HG02678 (cell line): ENCODE measurements around the gene YTHDF2.
"Not testable (repeated sequence)": the region's sequence is repeated elsewhere in the genome, so short reads cannot be mapped to it uniquely, and the experiment has no call there.

Source experiments
- ATAC-seq: cut with Tn5 transposase; IDR thresholded peaks from one replicate; pipeline ENCODE4 v1.9.1; 2021; ENCODE audit warnings: mild to moderate bottlenecking, moderate library complexity; ENCODE audit not compliant: unreplicated experiment

YTHDF2 gene

DNA sequence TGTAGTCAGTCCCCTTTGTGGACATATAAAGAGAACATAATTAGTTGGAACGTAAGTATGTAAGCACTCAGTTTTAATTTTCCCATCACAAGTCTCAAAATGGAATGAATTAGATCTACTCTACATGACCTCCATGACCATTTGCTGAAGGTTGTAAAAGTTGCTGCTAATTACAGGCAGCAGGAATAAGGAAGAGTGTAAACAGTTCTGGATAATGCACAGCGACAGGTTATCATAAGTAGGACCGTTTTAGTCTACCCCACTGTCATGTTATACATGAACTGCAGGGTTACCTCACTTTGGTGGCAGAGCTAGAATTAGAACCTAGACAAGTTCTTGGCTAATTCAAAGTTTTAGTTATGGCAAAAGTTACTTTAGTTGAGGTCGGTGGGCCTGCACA, 21.7 kb downstream of the YTHDF2 start:
- ATAC-seq: no peak

DNA sequence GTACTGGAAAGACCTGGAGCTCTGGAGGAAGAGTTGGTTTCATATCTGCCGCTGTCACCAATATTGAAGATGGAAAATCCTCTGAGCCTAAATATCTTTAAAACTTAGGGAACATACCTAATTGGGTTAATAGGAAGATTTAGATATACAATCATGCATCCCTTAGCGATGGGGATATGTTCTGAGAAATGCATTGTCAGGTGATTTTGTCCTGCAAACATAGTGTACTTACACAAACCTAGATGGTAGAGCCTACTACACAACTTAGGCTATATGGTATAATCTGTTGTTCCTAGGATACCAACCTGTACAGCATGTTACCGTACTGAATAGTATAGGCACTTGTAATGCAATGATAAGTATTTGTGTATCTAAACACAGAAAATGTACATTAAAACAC, 22.5 kb downstream of the YTHDF2 start:
- no peak for ATAC-seq

DNA sequence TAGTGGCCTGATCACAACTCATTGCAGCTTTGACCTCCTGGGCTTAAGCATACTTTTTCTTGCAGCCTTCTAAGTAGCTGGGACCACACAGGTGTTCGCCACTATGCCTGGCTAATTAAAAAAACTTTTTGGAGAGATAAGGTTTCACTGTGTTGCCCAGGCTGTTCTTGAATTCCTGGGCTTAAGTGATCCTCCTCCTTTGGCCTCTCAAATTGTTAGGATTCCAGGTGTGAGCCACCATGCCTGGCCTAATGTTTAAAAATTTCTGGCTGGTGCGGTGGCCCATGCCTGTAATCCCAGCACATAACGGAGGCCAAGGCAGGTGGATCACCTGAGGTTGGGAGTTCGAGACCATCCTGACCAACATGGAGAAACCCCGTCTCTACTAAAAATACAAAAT, 24.4 kb downstream of the YTHDF2 start:
- no peak for ATAC-seq

DNA sequence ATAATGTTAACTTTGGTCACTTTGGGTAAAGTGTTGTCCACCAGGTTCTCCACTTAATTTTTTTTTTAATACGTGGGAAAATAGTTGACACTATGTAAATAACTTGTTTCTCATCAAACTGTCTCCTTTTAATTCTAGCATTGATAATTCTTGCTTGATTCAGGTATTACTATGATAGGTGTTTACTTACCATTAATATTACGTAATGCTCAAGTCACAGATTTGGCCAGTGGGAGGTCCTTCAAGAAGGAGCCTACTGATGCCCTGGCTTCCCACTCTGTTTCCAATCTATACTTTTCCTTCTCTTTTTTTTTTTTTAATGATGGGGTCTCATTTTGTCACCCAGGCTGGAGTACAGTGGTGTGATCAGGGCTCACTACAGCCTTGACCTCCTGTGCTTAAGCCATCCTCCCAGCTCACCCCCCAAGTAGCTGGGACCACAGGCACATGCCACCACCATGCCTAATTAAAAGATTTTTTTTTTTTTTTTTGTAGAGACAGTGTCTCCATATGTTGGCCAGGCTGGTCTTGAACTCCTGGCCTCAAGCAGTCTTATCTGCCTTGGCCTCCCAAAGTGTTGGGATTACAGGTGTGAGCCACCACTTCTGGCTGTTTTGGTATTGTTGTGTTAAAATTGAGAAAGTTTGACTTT, 29.9 kb downstream of the YTHDF2 start:
- no peak for ATAC-seq

DNA sequence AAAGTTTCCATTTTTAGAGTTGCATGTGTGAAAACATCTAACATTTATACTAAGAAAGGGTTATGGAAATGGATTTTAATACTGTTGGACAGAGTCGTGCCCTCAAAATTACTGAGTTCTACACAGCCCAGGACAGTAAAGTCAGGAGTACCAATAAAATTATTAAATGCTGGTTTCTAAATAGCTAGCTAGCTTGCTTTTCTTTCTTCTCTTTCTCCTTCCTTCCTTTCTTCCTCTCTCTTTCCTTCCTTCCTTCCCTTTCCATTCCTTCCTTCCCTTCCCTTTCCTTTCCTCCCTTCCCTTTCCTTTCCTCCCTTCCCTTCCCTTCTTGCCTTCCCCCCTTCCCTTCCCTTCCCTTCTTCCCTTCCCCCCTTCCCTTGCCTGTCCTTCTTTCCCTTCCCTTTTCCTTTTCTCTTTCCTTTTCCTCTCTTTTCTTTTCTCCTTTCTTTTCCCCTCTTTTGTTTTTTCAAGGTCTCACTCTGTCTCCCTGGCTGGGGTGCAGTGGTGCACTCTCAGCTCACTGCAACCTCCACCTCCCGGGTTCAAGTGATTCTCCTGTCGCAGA, 33.9 kb downstream of the YTHDF2 start:
- no peak for ATAC-seq

DNA sequence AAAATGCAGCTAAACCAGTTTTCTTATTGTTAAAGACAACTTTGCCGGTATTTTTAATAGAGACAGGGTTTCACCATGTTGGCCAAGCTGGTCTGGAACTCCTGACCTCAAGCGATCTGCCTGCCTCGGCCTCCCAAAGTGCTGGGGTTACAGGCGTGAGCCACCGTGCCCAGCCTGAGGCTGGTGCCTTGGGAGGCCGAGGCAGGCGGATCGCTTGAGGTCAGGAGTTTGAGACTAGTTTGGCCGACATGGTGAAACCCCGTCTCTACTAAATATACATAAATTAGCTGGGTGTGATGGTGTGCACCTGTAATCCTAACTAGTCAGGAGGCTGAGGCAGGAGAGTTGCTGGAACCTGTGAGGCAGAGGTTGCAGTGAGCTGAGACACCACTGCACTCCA, 35.2 kb downstream of the YTHDF2 start:
- ATAC-seq: not testable (repeated sequence)

DNA sequence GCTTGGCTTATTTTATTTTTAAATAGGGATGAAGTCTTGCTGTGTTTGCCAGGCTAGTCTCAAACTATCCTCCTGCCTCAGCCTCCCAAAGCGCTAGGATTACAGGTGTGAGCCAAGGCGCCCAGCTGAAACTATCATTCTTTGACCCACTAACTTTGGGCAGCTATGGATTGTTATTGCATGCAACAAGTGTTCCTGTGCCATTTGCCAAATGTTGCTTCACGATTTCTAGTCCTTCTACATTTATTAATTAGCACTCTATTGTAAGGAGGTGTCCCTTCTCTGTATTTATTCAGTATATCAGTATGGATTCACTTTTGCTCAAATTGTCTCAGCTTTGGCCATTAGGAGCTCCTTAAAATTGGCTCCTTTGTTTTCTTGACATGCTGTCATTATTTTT, 36.4 kb downstream of the YTHDF2 start:
- ATAC-seq: no peak

DNA sequence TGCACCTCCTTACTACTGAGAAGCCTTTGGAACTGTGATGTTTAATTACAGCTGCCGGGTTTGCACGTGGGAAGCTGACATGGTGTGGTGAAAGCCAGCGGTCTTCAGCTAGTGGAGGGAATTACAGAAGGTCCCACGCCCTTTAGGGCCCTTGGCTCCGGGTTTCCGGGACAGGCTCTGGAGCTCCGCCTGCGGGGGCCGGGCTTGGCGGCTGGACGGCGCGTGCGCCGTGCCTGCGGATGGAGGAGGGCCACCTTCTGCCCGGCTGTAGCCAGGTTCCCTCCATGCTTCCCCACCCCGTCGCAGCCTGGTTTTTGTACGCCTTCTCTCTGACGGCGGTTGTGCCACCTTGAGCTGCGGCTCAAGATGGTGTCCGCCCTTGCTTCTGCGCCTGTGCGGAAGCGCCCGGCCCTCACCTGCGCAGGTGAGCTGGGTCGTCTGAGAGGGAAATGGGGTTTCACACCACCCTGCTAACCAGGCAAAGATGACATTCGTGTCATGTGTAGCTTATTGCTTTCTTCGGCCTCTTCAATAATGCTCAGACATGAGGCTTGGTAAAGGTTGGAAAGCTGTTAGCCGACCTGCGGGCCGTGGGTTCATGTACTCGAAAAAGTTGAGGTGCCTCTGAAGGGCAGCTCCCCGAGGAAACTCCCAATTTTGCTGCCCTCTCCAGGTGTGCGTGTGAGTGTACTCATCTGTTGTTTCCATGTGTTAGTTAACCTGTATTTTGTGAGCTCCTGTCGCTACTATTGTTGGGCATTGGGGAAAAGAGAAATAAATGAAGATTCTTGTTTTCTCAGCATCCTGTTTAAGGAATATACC, 38.6 kb downstream of the YTHDF2 start:
- peak; percentile 74 for ATAC-seq

DNA sequence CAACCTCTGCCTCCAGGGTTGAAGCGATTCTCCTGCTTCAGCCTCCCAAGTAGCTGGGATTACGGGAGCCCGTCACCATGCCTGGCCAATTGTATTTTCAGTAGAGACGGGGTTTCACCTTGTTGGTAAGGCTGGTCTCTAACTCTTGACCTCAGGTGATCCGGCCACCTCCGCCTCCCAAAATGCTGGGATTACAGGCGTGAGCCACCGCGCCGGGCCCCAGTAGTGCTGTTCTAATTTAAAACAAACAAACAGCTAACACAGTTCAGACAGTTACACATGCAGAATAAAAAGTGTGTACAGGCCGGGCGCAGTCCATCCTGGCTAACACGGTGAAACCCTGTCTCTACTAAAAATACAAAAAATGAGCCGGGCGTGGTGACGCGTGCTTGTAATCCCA, 39.6 kb downstream of the YTHDF2 start:
- no peak for ATAC-seq

DNA sequence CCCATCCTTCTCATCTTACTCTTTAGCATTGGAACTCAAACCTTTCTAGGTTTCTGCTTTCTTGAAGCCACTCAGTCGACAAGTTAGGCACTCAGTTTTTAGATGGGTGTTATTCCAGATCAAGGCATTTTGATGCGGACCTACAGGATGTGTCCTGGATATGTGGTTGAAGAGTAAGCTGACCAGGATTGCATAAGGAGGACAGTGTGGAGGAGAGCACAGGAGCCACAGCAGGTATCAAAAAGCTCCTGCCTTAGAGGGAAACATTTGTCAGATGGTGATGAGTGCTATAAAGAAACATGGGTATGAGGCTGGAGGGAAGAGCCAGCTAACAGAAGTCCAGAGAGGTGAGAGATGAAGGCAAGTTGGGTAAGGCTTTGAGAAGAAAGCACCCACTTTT, 41.3 kb downstream of the YTHDF2 start:
- ATAC-seq: no peak

DNA sequence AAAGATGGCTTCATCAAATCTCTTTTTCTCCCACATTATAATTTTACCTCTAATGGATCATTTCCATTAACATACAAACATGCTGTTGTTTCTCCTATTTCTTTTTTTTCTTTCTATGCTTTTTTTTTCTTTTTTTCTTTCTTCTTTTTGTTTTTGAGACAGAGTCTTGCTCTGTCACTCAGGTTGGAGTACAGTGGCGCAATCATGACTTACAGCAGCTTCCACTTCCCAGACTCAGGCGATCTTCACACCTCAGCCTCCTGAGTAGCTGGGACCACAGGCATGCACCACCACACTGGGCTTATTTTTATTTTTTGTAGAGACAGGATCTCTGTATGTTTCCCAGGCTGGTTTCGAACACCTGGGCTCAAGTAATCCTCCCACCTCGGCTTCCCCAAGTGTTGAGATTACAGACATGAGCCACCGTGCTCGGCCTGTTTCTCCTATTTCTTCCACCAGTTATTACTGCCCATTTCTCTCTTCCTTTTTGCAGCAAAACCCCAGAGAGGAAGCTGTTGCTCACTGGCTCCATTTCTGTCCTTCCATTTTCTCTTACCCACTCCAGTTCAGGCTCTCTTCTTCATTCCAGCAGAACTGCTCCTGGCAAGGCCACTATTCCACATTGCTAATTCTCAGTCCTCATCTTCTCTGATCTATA, 43.1 kb downstream of the YTHDF2 start:
- no peak for ATAC-seq

DNA sequence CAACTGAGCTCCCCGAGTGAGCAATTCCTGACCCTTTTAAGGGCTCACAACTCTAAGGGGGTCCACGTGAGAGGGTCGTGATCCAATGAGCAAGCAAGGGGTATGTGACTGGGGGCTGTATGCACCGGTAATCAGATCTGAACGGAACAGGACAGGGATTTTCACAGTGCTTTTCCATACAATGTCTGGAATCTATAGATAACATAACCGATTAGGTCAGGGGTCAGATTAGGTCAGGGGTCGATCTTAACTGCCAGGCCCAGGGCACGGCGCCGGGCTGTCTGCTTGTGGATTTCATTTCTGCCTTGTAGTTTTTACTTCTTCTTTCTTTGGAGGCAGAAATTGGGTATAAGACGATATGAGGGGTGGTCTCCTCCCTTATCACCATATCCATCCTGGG, 44.6 kb downstream of the YTHDF2 start:
- no peak for ATAC-seq

DNA sequence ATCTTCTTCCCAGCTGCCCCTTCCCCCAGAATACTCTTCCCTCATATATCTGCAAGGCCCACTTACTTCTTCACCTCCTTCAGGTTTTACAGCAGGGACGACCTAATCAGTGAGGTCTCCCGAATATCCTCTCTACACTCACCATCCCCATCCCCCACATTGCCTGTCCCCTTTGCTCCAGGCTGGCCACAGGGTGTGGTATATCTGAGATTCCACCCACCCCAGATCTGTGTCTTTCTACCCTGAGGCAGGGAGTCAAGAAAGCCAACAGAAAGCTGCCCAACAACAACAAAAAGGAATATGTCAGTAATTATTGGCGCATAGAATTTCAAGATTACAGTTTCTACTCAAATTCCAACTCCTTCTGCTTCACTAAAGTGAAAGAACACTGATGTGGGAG, 45.3 kb downstream of the YTHDF2 start:
- no peak for ATAC-seq

DNA sequence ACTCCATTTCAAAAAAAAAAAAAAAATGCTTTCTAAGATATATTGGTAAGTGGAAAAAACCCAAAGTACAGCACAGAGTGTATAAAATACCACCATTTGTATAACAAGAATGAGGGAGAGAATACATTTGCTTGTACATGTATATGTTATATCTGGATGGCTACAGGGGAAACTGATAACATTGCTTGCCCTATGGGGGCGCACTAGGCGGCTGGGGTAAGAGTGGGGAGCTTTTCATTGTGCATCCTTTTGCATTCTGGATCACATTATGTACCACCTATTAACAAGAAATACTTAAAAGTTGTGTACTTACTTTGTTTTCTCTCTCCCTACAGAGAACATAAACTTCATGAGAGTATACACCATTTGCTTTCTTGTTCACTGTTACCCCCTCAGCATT, 46.6 kb downstream of the YTHDF2 start:
- no peak for ATAC-seq

DNA sequence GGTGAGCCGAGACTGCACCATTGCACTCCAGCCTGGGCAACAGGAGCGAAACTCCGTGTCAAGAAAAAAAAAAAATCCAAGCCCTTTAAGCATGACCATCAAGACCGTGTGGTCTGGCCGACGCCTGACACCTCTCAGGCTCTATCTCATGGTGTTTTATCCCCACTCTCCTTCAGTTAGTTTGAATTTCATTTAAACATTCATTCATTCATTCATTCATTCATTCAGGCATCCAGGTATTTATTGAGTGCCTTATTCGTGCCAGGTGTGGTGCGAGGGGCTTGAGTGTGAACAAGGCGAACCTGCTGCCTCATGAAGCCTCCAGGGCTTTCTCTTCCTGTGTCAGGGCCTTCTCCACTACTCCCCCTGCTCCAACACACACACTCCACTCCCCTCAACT, 52.7 kb downstream of the YTHDF2 start:
- no peak for ATAC-seq

DNA sequence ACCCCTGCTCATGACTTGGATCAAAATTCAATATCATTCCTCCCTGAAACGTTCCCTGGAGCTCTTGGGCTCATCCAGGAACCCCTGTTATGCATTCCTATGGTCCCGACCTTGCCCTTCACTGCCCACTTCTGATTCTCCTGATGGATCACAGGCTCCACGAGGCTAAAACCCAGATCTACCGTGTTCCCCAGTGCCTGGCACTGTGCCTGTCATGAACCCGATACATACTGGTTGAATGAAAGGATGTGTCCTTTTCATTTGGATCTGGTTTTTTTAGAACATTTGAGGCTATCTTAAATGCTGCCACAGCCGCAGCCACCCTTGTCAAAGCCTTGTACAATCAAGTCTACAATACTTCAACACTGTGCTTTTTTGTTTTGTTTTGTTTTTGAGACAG, 53.1 kb downstream of the YTHDF2 start:
- no peak for ATAC-seq

DNA sequence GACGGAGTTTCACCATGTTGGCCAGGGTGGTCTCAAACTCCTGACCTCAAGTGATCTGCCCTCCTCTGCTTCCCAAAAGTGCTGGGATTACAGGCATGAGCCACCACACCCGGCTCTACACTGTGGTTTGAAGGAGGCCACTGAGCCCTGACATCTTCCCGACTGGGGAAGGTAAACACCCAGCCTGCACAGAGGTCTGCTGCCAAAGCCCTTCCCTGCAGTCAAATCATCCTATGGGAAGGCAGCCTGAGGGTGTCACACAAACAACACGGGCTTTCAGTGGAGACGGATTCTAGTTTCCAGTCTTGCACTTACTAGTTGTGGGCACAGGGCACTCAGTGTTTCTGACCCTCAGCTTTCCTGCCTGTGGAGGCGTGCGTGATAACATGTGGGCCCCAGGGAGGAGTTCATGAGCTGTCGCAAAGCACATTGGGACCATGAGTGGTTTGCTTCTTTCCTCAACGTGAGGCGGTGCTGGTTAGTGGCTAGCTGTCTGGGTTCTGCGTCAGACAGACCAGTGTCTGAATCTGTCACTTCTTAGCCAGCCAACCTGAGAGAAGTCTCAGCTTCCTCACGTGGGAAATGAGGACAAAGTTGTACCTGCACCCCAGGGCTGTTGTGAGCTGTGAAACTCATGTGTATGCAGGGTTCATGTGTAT, 53.8 kb downstream of the YTHDF2 start:
- no peak for ATAC-seq

DNA sequence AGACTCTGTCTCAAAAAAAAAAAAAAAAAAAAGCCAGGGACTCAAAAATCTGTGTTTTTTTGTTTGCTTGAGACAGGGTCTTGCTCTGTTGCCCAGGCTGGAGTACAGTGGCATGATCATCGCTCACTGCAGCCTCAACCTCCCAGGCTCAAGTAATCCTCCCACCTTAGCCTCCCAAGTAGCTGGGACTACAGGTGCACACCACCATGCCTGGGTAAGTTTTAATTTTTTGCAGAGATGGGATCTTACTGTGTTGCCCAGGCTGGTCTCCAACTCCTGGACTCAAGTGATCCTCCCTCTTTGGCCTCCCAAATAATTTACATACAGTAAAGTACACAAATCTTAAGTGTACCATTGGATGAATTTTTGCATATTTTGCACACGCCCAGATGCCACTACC, 55.2 kb downstream of the YTHDF2 start:
- not testable (repeated sequence) for ATAC-seq

DNA sequence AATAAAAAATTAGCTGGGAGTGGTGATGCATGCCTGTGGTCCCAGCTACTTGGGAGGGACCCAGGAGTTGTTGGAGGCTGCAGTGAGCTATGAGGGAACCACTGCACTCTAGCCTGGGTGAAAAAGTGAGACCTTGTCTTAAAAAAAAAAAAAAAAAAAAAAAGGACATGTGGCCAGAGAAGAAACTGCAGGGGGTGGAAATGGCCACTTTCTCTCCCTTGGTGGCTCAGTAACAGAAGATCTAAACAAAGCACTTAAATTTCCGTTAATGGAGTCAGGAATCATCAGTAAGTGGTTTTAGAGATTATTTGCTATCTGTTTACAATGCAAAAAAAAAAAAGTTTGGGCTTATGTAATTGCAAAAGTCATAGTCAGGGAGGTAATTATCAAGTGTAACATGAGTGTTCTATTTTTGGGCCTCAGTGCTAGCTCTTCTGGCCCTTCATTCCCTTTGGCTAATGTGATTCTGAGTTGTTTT, 55.9 kb downstream of the YTHDF2 start:
- ATAC-seq: no peak

DNA sequence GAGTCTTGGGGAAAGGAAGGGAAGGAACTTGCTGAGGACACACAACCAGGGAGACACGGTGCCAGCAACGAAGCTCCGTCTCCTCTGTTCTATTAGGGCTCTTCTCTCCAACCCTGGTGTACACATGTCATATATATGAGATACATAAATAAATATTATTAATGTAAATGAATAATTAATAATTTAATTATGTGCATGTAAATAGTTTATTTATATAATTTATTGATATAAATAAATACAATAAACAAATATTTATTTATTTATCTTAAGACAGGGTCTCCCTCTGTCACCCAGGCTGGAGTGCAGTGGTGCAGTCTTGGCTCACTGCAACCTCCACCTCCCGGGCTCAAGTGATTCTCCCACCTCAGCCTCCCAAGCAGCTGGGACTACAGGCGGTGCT, 57.8 kb downstream of the YTHDF2 start:
- not testable (repeated sequence) for ATAC-seq
